Endothelial cell (in vitro differentiated cells): ENCODE results near the gene GALNT18. TPM values are rescaled to one million over a fixed set of nuclear protein-coding genes. Genes with fewer than 3 reads are reported as not detected.

Source experiments
- DNase-seq: peaks from one replicate; pipeline ENCODE4 v3.0.0; 2021; ENCODE audit warnings: low spot score
- H3K27ac Mint-ChIP-seq: one replicate; pipeline ENCODE4 v1.8.0; 2021; ENCODE audit warnings: mixed read lengths, inconsistent platforms; ENCODE audit not compliant: unreplicated experiment
- H3K27me3 Mint-ChIP-seq: one replicate; pipeline ENCODE4 v1.8.0; 2021; ENCODE audit warnings: mild to moderate bottlenecking, moderate library complexity, mixed read lengths, inconsistent platforms; ENCODE audit not compliant: unreplicated experiment
- H3K36me3 Mint-ChIP-seq: one replicate; pipeline ENCODE4 v1.8.0; 2021; ENCODE audit warnings: mild to moderate bottlenecking, low read depth, mixed read lengths, inconsistent platforms; ENCODE audit not compliant: unreplicated experiment
- H3K4me1 Mint-ChIP-seq: one replicate; pipeline ENCODE4 v1.8.0; 2021; ENCODE audit warnings: mild to moderate bottlenecking, mixed read lengths, inconsistent platforms; ENCODE audit not compliant: unreplicated experiment
- H3K4me3 Mint-ChIP-seq: one replicate; pipeline ENCODE4 v1.8.0; 2021; ENCODE audit warnings: mild to moderate bottlenecking, mixed read lengths, inconsistent platforms; ENCODE audit not compliant: unreplicated experiment
- H3K9me3 Mint-ChIP-seq: one replicate; pipeline ENCODE4 v1.8.0; 2021; ENCODE audit warnings: mixed read lengths, inconsistent platforms; ENCODE audit not compliant: unreplicated experiment
- CTCF ChIP-seq: fragments of 200-600 bp; sonication (generic); IDR thresholded peaks from one replicate; pipeline ENCODE4 v1.5.0; 2021; ENCODE audit warnings: antibody characterized with exemption; ENCODE audit not compliant: unreplicated experiment
- total RNA-seq: library from RNA; stranded (reverse); fragmentation: NEBNext Ultra II Directional; extraction: Animal tissue kit (Norgen Biotek cat#: 25700); gene quantifications from one replicate; pipeline ENCODE4 v1.2.1, GENCODE V29; 2021; ENCODE audit not compliant: unreplicated experiment

GALNT18 gene
- total RNA-seq, 1 donor from 2014 or later = 87.6 TPM

- Mint-ChIP-seq H3K27ac (no peak overlapping the region), H3K9me3 (no peaks in the 10 kb centered on the region), H3K4me1 (peaks cover 27% of the 10 kb centered on the region), H3K4me3 (no peak overlapping the region), H3K27me3 (peaks cover 8% of the 10 kb centered on the region), H3K36me3 (peaks cover 26% of the 10 kb centered on the region)
- DNase-seq = no peak
- TF ChIP-seq CTCF = no peak
These were observed 130.2 kb downstream of the GALNT18 start for GRCh38 chr11:11491589-11491988.

- no peak for DNase-seq
- no peak overlapping the region for H3K4me3 Mint-ChIP-seq
- peaks cover 25% of the 10 kb centered on the region for H3K4me1 Mint-ChIP-seq
- no peak for TF ChIP-seq CTCF
- H3K27ac Mint-ChIP-seq = no peak overlapping the region
- H3K9me3 Mint-ChIP-seq = no peaks in the 10 kb centered on the region
- H3K27me3 Mint-ChIP-seq = peaks cover 8% of the 10 kb centered on the region
- peaks cover 22% of the 10 kb centered on the region for H3K36me3 Mint-ChIP-seq
These were observed 130.8 kb downstream of the GALNT18 start for GRCh38 chr11:11491014-11491413.

- H3K4me3 Mint-ChIP-seq = no peak overlapping the region
- H3K9me3 Mint-ChIP-seq = no peaks in the 10 kb centered on the region
- no peak for TF ChIP-seq CTCF
- peaks cover 26% of the 10 kb centered on the region for H3K36me3 Mint-ChIP-seq
- no peak for DNase-seq
- H3K27me3 Mint-ChIP-seq = peaks cover 5% of the 10 kb centered on the region
- no peak overlapping the region for H3K27ac Mint-ChIP-seq
- peaks cover 2% of the 10 kb centered on the region for H3K4me1 Mint-ChIP-seq
These were observed 135.4 kb downstream of the GALNT18 start for GRCh38 chr11:11486423-11486822.

- Mint-ChIP-seq H3K4me1 (peaks cover 2% of the 10 kb centered on the region), H3K9me3 (no peaks in the 10 kb centered on the region), H3K4me3 (no peak overlapping the region), H3K36me3 (peaks cover 25% of the 10 kb centered on the region), H3K27ac (no peak overlapping the region), H3K27me3 (peaks cover 6% of the 10 kb centered on the region)
- no peak for TF ChIP-seq CTCF
- DNase-seq = no peak
These were observed 135.8 kb downstream of the GALNT18 start for GRCh38 chr11:11486002-11486401.

GRCh38 chr11:11483627-11484026, 138.2 kb downstream of the GALNT18 start:
- Mint-ChIP-seq H3K27me3 (peaks cover 4% of the 10 kb centered on the region), H3K27ac (no peak overlapping the region)

More at GRCh38 chr11:11483627-11484026, 138.2 kb downstream of the GALNT18 start:
- no peak for DNase-seq
- Mint-ChIP-seq H3K36me3 (peaks cover 18% of the 10 kb centered on the region), H3K4me1 (peaks cover 7% of the 10 kb centered on the region), H3K4me3 (no peak overlapping the region), H3K9me3 (no peaks in the 10 kb centered on the region)
- TF ChIP-seq CTCF = no peak
